H9 (cell line): ENCODE measurements around the gene BCL11B. TPM values are rescaled to one million over a fixed set of nuclear protein-coding genes. Genes with fewer than 3 reads are reported as not detected.

Experiments used
- DNase-seq: peaks from one replicate; pipeline ENCODE4 v3.0.0-alpha.2; 2017
- H2AFZ ChIP-seq: one replicate; pipeline ENCODE4 v1.6.1; 2013; ENCODE audit warnings: mild to moderate bottlenecking, low read length, control low read depth, moderate library complexity
- H2AK5ac ChIP-seq: 2 replicates; pipeline ENCODE4 v1.6.1; 2013; ENCODE audit warnings: low read length, control low read depth, mixed read lengths; ENCODE audit not compliant: insufficient read length
- H2BK120ac ChIP-seq: one replicate; pipeline ENCODE4 v1.6.1; 2013; ENCODE audit warnings: low read depth, mild to moderate bottlenecking, low read length, control low read depth, inconsistent platforms; ENCODE audit not compliant: poor library complexity, severe bottlenecking
- H2BK12ac ChIP-seq: 2 replicates; pipeline ENCODE4 v1.6.1; 2013; ENCODE audit warnings: low read length, control low read depth, mixed read lengths, low read depth; ENCODE audit not compliant: insufficient read length
- H2BK15ac ChIP-seq: 2 replicates; pipeline ENCODE4 v1.6.1; 2013; ENCODE audit warnings: low read depth, low read length, control low read depth
- H2BK20ac ChIP-seq: one replicate; pipeline ENCODE4 v1.6.1; 2013; ENCODE audit warnings: low read depth, mild to moderate bottlenecking, low read length, control low read depth, inconsistent platforms; ENCODE audit not compliant: poor library complexity, severe bottlenecking
- H2BK5ac ChIP-seq: 2 replicates; pipeline ENCODE4 v1.6.1; 2013; ENCODE audit warnings: low read length, control low read depth, mixed read lengths; ENCODE audit not compliant: insufficient read length
- H3K14ac ChIP-seq: 2 replicates; pipeline ENCODE4 v1.6.1; 2013; ENCODE audit warnings: low read length, control low read depth; ENCODE audit not compliant: insufficient read depth
- H3K18ac ChIP-seq: 2 replicates; pipeline ENCODE4 v1.6.1; 2013; ENCODE audit warnings: low read depth, mild to moderate bottlenecking, mixed read lengths, low read length, control low read depth; ENCODE audit not compliant: insufficient read length
- H3K23ac ChIP-seq: 2 replicates; pipeline ENCODE4 v1.6.1; 2013; ENCODE audit warnings: low read length, control low read depth, mixed read lengths, low read depth; ENCODE audit not compliant: insufficient read length
- H3K23me2 ChIP-seq: 2 replicates; pipeline ENCODE4 v1.6.1; 2013; ENCODE audit warnings: low read depth, mild to moderate bottlenecking, mixed read lengths, low read length, control low read depth; ENCODE audit not compliant: insufficient read length, poor library complexity, severe bottlenecking
- H3K27ac ChIP-seq: 2 replicates; pipeline ENCODE4 v1.5.1; 2013; ENCODE audit warnings: low read length, control low read depth, mixed read lengths, low read depth; ENCODE audit not compliant: insufficient read length
- H3K27me3 ChIP-seq: 2 replicates; pipeline ENCODE4 v1.6.1; 2013; ENCODE audit warnings: low read length, control low read depth, inconsistent platforms; ENCODE audit not compliant: insufficient read depth
- H3K4ac ChIP-seq: 2 replicates; pipeline ENCODE4 v1.6.1; 2013; ENCODE audit warnings: low read depth, mild to moderate bottlenecking, control low read depth, inconsistent platforms, low read length, moderate library complexity
- H3K4me1 ChIP-seq: 2 replicates; pipeline ENCODE4 v1.6.1; 2013; ENCODE audit warnings: low read length, control low read depth, inconsistent platforms; ENCODE audit not compliant: insufficient read depth
- H3K4me2 ChIP-seq: 2 replicates; pipeline ENCODE4 v1.6.1; 2013; ENCODE audit warnings: low read length, control low read depth, mixed read lengths; ENCODE audit not compliant: insufficient read length, insufficient read depth
- H3K56ac ChIP-seq: 2 replicates; pipeline ENCODE4 v1.6.1; 2013; ENCODE audit warnings: low read depth, mild to moderate bottlenecking, mixed read lengths, low read length, control low read depth; ENCODE audit not compliant: insufficient read length
- H3K79me1 ChIP-seq: 2 replicates; pipeline ENCODE4 v1.6.1; 2013; ENCODE audit warnings: low read depth, mild to moderate bottlenecking, moderate library complexity, low read length, control low read depth, inconsistent platforms; ENCODE audit not compliant: insufficient read depth, poor library complexity, severe bottlenecking
- H3K79me2 ChIP-seq: 2 replicates; pipeline ENCODE4 v1.6.1; 2013; ENCODE audit warnings: low read length, control low read depth, inconsistent platforms; ENCODE audit not compliant: insufficient read depth
- H3K9ac ChIP-seq: 2 replicates; pipeline ENCODE4 v1.6.1; 2013; ENCODE audit warnings: low read length, control low read depth, mixed read lengths; ENCODE audit not compliant: insufficient read length; ENCODE audit errors: extremely low read depth
- H3K9me3 ChIP-seq: one replicate; pipeline ENCODE4 v1.6.1; 2013; ENCODE audit warnings: low read depth, low read length, inconsistent platforms; ENCODE audit not compliant: control insufficient read depth
- H3T11ph ChIP-seq: one replicate; pipeline ENCODE4 v1.6.1; 2013; ENCODE audit warnings: mild to moderate bottlenecking, low read length, control low read depth, inconsistent platforms
- H4K20me1 ChIP-seq: one replicate; pipeline ENCODE4 v1.6.1; 2013; ENCODE audit not compliant: control insufficient read depth, insufficient read length, insufficient read depth
- H4K5ac ChIP-seq: 2 replicates; pipeline ENCODE4 v1.6.1; 2013; ENCODE audit warnings: low read depth, mild to moderate bottlenecking, mixed read lengths, low read length, control low read depth; ENCODE audit not compliant: insufficient read length
- H4K8ac ChIP-seq: replicated peaks from 2 replicates; pipeline ENCODE4 v1.6.1; 2013; ENCODE audit warnings: low read length, control low read depth, mixed read lengths, low read depth; ENCODE audit not compliant: insufficient read length
- H4K91ac ChIP-seq: 2 replicates; pipeline ENCODE4 v1.6.1; 2013; ENCODE audit warnings: low read depth, mild to moderate bottlenecking, moderate library complexity, mixed read lengths, low read length, control low read depth; ENCODE audit not compliant: insufficient read length
- H3K27ac Mint-ChIP-seq, 3 experiments: 2 replicates in 2 of 3; 3 replicates in 1 of 3; pipeline ENCODE4 v1.8.0; 2020 to 2021; ENCODE audit warnings: mixed read lengths in 3 of 3, mild to moderate bottlenecking in 1 of 3, moderate library complexity in 1 of 3
- H3K27me3 Mint-ChIP-seq: 2 replicates; pipeline ENCODE4 v1.8.0; 2021; ENCODE audit warnings: low read depth, mild to moderate bottlenecking, moderate library complexity, mixed read lengths
- H3K36me3 Mint-ChIP-seq, 3 experiments: 2 replicates in 2 of 3; 3 replicates in 1 of 3; pipeline ENCODE4 v1.8.0; 2020 to 2021; ENCODE audit warnings: low read depth in 3 of 3, mixed read lengths in 3 of 3; ENCODE audit not compliant: insufficient read depth in 1 of 3
- H3K4me1 Mint-ChIP-seq, 2 experiments: 2 replicates each; pipeline ENCODE4 v1.8.0; 2020; ENCODE audit warnings: mixed read lengths in 2 of 2
- H3K4me3 Mint-ChIP-seq, 2 experiments: 2 replicates in 1 of 2; 3 replicates in 1 of 2; pipeline ENCODE4 v1.8.0; 2020 to 2021; ENCODE audit warnings: mild to moderate bottlenecking in 2 of 2, mixed read lengths in 2 of 2, moderate library complexity in 1 of 2
- H3K9me3 Mint-ChIP-seq, 2 experiments: 2 replicates in 1 of 2; 3 replicates in 1 of 2; pipeline ENCODE4 v1.8.0; 2020; ENCODE audit warnings: mild to moderate bottlenecking in 2 of 2, mixed read lengths in 2 of 2, moderate library complexity in 1 of 2
- WGBS: extraction: QIAGEN DNeasy Blood & Tissue Kit; methylation state at CpG from one replicate; pipeline ENCODE4 v1.1.7; 2013; ENCODE audit warnings: missing lambda C conversion rate, low lambda C conversion rate, mixed read lengths; ENCODE audit not compliant: insufficient read length; ENCODE audit errors: extremely low coverage; 5-methylcytosine and 5-hydroxymethylcytosine counted together
- total RNA-seq: library from RNA; stranded (reverse); gene quantifications from 2 replicates; pipeline ENCODE4 v1.2.1, GENCODE V29; 2021
- TF ChIP-seq, protein P1 (sequence below): fragments of 200-600 bp; sonication (generic); conservative IDR thresholded peaks from 3 replicates; pipeline ENCODE4 v1.8.0; 2021; ENCODE audit warnings: antibody characterized with exemption, mild to moderate bottlenecking

Gene BCL11B
- total RNA-seq, 1 experiment from 2014 or later = 4.9 TPM

- Histone ChIP-seq H2BK120ac (no peak overlapping the region), H3K14ac (no peak overlapping the region), H3K23ac (no peak overlapping the region), H4K8ac (no peak overlapping the region), H3K27ac (no peak overlapping the region), H3K9ac (no peak overlapping the region), H3K18ac (no peak overlapping the region), H2AK5ac (no peak overlapping the region), H2BK20ac (no peak overlapping the region), H2BK5ac (no peak overlapping the region), H3K27me3 (no peaks in the 10 kb centered on the region), H3K4me1 (no peaks in the 10 kb centered on the region), H3K79me2 (no peaks in the 10 kb centered on the region; the same call in 1 of the 2 replicates), H2BK12ac (no peak overlapping the region), H4K20me1 (no peaks in the 10 kb centered on the region), H3K23me2 (no peaks in the 10 kb centered on the region), H3K79me1 (no peaks in the 10 kb centered on the region), H3T11ph (no peak overlapping the region), H3K9me3 (no peaks in the 10 kb centered on the region), H2AFZ (no peak overlapping the region), H2BK15ac (no peak overlapping the region), H3K4me2 (no peak overlapping the region), H3K56ac (no peak overlapping the region), H4K5ac (no peak overlapping the region), H4K91ac (no peak overlapping the region), H3K4ac (no peak overlapping the region)
- DNase-seq = no peak
- Mint-ChIP-seq H3K4me3 (no peak overlapping the region; a peak in 1 of 5 replicates), H3K36me3 (no peaks in the 10 kb centered on the region; a peak in 2 of 7 replicates), H3K9me3 (no peaks in the 10 kb centered on the region), H3K27ac (peak overlapping the region in 1 of 3 experiments; percentile 53; a peak in 1 of 7 replicates), H3K4me1 (peaks cover 0 to 19% of the 10 kb centered on the region in 2 experiments; a peak in 3 of 4 replicates), H3K27me3 (no peaks in the 10 kb centered on the region)
- TF ChIP-seq, protein P1, sequence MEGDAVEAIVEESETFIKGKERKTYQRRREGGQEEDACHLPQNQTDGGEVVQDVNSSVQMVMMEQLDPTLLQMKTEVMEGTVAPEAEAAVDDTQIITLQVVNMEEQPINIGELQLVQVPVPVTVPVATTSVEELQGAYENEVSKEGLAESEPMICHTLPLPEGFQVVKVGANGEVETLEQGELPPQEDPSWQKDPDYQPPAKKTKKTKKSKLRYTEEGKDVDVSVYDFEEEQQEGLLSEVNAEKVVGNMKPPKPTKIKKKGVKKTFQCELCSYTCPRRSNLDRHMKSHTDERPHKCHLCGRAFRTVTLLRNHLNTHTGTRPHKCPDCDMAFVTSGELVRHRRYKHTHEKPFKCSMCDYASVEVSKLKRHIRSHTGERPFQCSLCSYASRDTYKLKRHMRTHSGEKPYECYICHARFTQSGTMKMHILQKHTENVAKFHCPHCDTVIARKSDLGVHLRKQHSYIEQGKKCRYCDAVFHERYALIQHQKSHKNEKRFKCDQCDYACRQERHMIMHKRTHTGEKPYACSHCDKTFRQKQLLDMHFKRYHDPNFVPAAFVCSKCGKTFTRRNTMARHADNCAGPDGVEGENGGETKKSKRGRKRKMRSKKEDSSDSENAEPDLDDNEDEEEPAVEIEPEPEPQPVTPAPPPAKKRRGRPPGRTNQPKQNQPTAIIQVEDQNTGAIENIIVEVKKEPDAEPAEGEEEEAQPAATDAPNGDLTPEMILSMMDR = no peak
- WGBS = no CpG with 5 or more reads among the region's 17 CpGs
Measured at GRCh38 chr14:99205086-99205688, 66.8 kb downstream of the BCL11B start.
